ENCODE data around the gene KRT222. TPM values are rescaled to one million over a fixed set of nuclear protein-coding genes. Genes with fewer than 3 reads are reported as not detected.

The KRT222 gene
- total and polyA plus RNA-seq, 7 donors: 0.35 to 5.0 (median 3.6) TPM; not detected in 1

- TF ChIP-seq CTCF (IDR thresholded peaks at IDR 0.05): peak in 1 of 4 experiments; percentile 25
- no peak for TF ChIP-seq EP300 (IDR thresholded peaks at IDR 0.05)
- TF ChIP-seq POLR2AphosphoS5 (IDR thresholded peaks at IDR 0.05): no peak
- intact Hi-C loops (cut with DNase I): loop anchor here (10.0 kb wide), 1 partner anchor 1050 kb away; no protein-coding TSS in a partner anchor
- Histone ChIP-seq H3K4me3 (no peak overlapping the region), H3K27me3 (peaks cover 0 to 39% (median 0%) of the 10 kb centered on the region in 3 donors), H3K4me1 (peaks cover 0 to 9% (median 7%) of the 10 kb centered on the region in 4 donors), H3K9me3 (no peaks in the 10 kb centered on the region), H3K27ac (no peak overlapping the region), H3K36me3 (no peaks in the 10 kb centered on the region)
- WGBS, 2 donors: 54 to 57% methylated on average over 7 of the region's 7 CpGs
- DNase-seq: no peak
Observed at GRCh38 chr17:40615068-40615840, 49.7 kb downstream of the KRT222 start.

- no peaks in the 10 kb centered on the region for H3K36me3 ChIP-seq
- DNase-seq: no peak
- no peaks in the 10 kb centered on the region for H3K9me3 ChIP-seq
- no peak for TF ChIP-seq POLR2AphosphoS5 (IDR thresholded peaks at IDR 0.05)
- no peak for TF ChIP-seq EP300 (IDR thresholded peaks at IDR 0.05)
- TF ChIP-seq CTCF (IDR thresholded peaks at IDR 0.05): no peak
- TF ChIP-seq POLR2A (IDR thresholded peaks at IDR 0.05): no peak
- H3K4me3 ChIP-seq: no peak overlapping the region
- 77 to 86% methylated on average over 13 of the region's 13 CpGs for WGBS, 2 donors
- intact Hi-C loops (cut with DNase I): loop anchor here (10.0 kb wide), 1 partner anchor 1050 kb away; no protein-coding TSS in a partner anchor
- peaks cover 0 to 2% (median 0%) of the 10 kb centered on the region in 4 donors for H3K4me1 ChIP-seq
- H3K27ac ChIP-seq: no peak overlapping the region
- H3K27me3 ChIP-seq: peaks cover 0 to 39% (median 0%) of the 10 kb centered on the region in 3 donors
Observed at GRCh38 chr17:40614431-40615067, 50.4 kb downstream of the KRT222 start.

- peaks cover 0 to 33% (median 0%) of the 10 kb centered on the region in 3 donors for H3K27me3 ChIP-seq
- no peaks in the 10 kb centered on the region for H3K4me1 ChIP-seq
- TF ChIP-seq POLR2A (IDR thresholded peaks at IDR 0.05) (no peak), POLR2AphosphoS5 (IDR thresholded peaks at IDR 0.05) (no peak), EP300 (IDR thresholded peaks at IDR 0.05) (no peak)
- no peaks in the 10 kb centered on the region for H3K36me3 ChIP-seq
- no peak overlapping the region for H3K4me3 ChIP-seq
- no peaks in the 10 kb centered on the region for H3K9me3 ChIP-seq
- intact Hi-C loops (cut with DNase I): loop anchor here (10.0 kb wide), 1 partner anchor 1051 kb away; no protein-coding TSS in a partner anchor
- 78 to 91% methylated on average over 5 of the region's 5 CpGs for WGBS, 2 donors
- H3K27ac ChIP-seq: no peak overlapping the region
- DNase-seq: no peak
Observed at GRCh38 chr17:40613467-40614154, 51.4 kb downstream of the KRT222 start.

- Histone ChIP-seq H3K27me3 (peaks cover 0 to 26% (median 0%) of the 10 kb centered on the region in 3 donors), H3K4me1 (no peaks in the 10 kb centered on the region), H3K36me3 (no peaks in the 10 kb centered on the region), H3K4me3 (no peak overlapping the region), H3K9me3 (no peaks in the 10 kb centered on the region), H3K27ac (no peak overlapping the region)
- TF ChIP-seq POLR2A (IDR thresholded peaks at IDR 0.05) (no peak), POLR2AphosphoS5 (IDR thresholded peaks at IDR 0.05) (no peak), EP300 (IDR thresholded peaks at IDR 0.05) (no peak), CTCF (IDR thresholded peaks at IDR 0.05) (no peak)
- no peak for DNase-seq
- intact Hi-C loops (cut with DNase I): loop anchor here (10.0 kb wide), 1 partner anchor 1052 kb away; no protein-coding TSS in a partner anchor
- 61 to 76% methylated on average over 11 of the region's 11 CpGs for WGBS, 2 donors
Observed at GRCh38 chr17:40612599-40613244, 52.3 kb downstream of the KRT222 start.
